Spleen (tissue), 11 donors: ENCODE results near the gene PGGT1B. TPM values are rescaled to one million over a fixed set of nuclear protein-coding genes. Genes with fewer than 3 reads are reported as not detected.

Source experiments
- DNase-seq: peaks from one replicate; pipeline ENCODE4 v3.0.0-alpha.2; 2020
- H3K27ac ChIP-seq, 8 donors: fragments of 200-600 bp; sonication (generic) in 7 of 8; 1 replicate in 4 of 8; 2 replicates in 4 of 8; pipeline versions ENCODE4 v1.5.0 to v1.8.0; 2016 to 2021; ENCODE audit warnings: inconsistent platforms in 4 of 8, mild to moderate bottlenecking in 4 of 8, moderate library complexity in 1 of 8
- H3K27me3 ChIP-seq, 7 donors: fragments of 200-600 bp; sonication (generic) in 6 of 7; replicated peaks in 1 of 7; 1 replicate in 4 of 7; 2 replicates in 3 of 7; pipeline versions ENCODE4 v1.5.0 to v1.8.0; 2016 to 2021; ENCODE audit warnings: inconsistent platforms in 3 of 7, mild to moderate bottlenecking in 1 of 7
- H3K36me3 ChIP-seq, 6 donors: fragments of 200-600 bp; sonication (generic) in 5 of 6; 1 replicate in 4 of 6; 2 replicates in 2 of 6; pipeline versions ENCODE4 v1.5.0 to v1.8.0; 2016 to 2021; ENCODE audit warnings: inconsistent platforms in 2 of 6
- H3K4me1 ChIP-seq, 6 donors: fragments of 200-600 bp; sonication (generic) in 5 of 6; 1 replicate in 3 of 6; 2 replicates in 3 of 6; pipeline versions ENCODE4 v1.5.0 to v1.8.0; 2016 to 2021; ENCODE audit warnings: inconsistent platforms in 3 of 6
- H3K4me3 ChIP-seq, 8 donors: fragments of 200-600 bp; sonication (generic) in 7 of 8; 1 replicate in 4 of 8; 2 replicates in 4 of 8; pipeline versions ENCODE4 v1.5.0 to v1.8.0; 2016 to 2021; ENCODE audit warnings: inconsistent platforms in 4 of 8, mild to moderate bottlenecking in 4 of 8, moderate library complexity in 2 of 8
- H3K9me3 ChIP-seq, 8 donors: fragments of 200-600 bp; sonication (generic) in 7 of 8; 1 replicate in 4 of 8; 2 replicates in 4 of 8; pipeline versions ENCODE4 v1.5.0 to v1.8.0; 2016 to 2021; ENCODE audit warnings: inconsistent platforms in 4 of 8
- CTCF ChIP-seq, 11 experiments: fragments of 200-600 bp in 7 of 11; fragments of 450-650 bp in 4 of 11; sonication (generic) in 4 of 11; IDR thresholded peaks in 8 of 11; conservative IDR thresholded peaks in 3 of 11; 1 replicate in 7 of 11; 2 replicates in 4 of 11; pipeline versions ENCODE4 v1.4.0 to v1.8.0; 2016 to 2021; ENCODE audit warnings: antibody characterized with exemption in 11 of 11, inconsistent platforms in 4 of 11, mild to moderate bottlenecking in 1 of 11
- POLR2A ChIP-seq, 3 donors: fragments of 450-650 bp; IDR thresholded peaks; one replicate each; pipeline ENCODE4 v1.5.1; 2017; ENCODE audit warnings: antibody characterized with exemption in 3 of 3, mild to moderate bottlenecking in 1 of 3
- POLR2AphosphoS5 ChIP-seq, 3 donors: sonication (generic); formaldehyde crosslinking; IDR thresholded peaks; one replicate each; pipeline ENCODE4 v1.5.1; 2017; ENCODE audit warnings: antibody characterized with exemption in 3 of 3
- WGBS, 5 donors: extraction: QIAGEN DNeasy Blood & Tissue Kit in 3 of 5; methylation state at CpG; one replicate each; pipeline versions ENCODE4 v1.1.5 to v1.1.7; 2013 to 2018; 5-methylcytosine and 5-hydroxymethylcytosine counted together
- intact Hi-C: fragments of 100-400 bp; cut with DNase I; formaldehyde crosslinking; loops from one replicate; pipeline ENCODE4 v1.15.0; 2023; ENCODE audit warnings: low total_unique reads
- polyA plus RNA-seq, 3 donors: library from polyadenylated mRNA; stranded (reverse); fragments of 200-250 nt; gene quantifications; one replicate each; pipeline ENCODE4 v1.2.1, GENCODE V29; 2013
- total RNA-seq, 7 donors: library from RNA; depleted of rRNA in 3 of 7; stranded (reverse); fragments of >200 nt in 3 of 7; fragmentation: NEBNext Ultra II Directional in 4 of 7; extraction: Animal tissue kit (Norgen Biotek cat#: 25700) in 4 of 7; gene quantifications; one replicate each; pipeline versions ENCODE4 v1.1.0 to v1.2.1, GENCODE V29; 2016 to 2021
- donor health status: healthy with polysubstance abuse.
- donor health status: DM: no; HTN: no; CAD: no; lungs with moderate emphysema.
- donor health status: DM: no; HTN: no; CAD: no.
- donor health status: Bipolar disorder and iron deficiency.
- donor health status: healthy.
- donor health status: DM: no; HTN: no; CAD: no.
- donor health status: DM: yes; HTN: yes; CAD: no.

PGGT1B gene
- total and polyA plus RNA-seq, 10 donors: 3.7 to 59.9 (median 26.8) TPM

GRCh38 chr5:115168829-115169486 is 93.7 kb downstream of the PGGT1B start:
- Histone ChIP-seq H3K4me3 (peak overlapping the region; percentile 78 to 94 (median 86)), H3K36me3 (no peaks in the 10 kb centered on the region), H3K9me3 (peaks cover 0 to 35% (median 25%) of the 10 kb centered on the region in 8 donors), H3K27ac (peak overlapping the region in 3 of 8 donors; percentile 36 to 54 (median 43)), H3K27me3 (peaks cover 0 to 100% (median 40%) of the 10 kb centered on the region in 7 donors), H3K4me1 (peaks cover 16 to 33% (median 21%) of the 10 kb centered on the region in 6 donors)
- no peak for DNase-seq
- TF ChIP-seq POLR2AphosphoS5 (IDR thresholded peaks at IDR 0.05) (no peak), CTCF (IDR thresholded peaks at IDR 0.05 in 8 of 11, conservative IDR thresholded peaks at IDR 0.05 in 3 of 11) (no peak), POLR2A (IDR thresholded peaks at IDR 0.05) (no peak)
- intact Hi-C loops: no loop called here
- 2 to 3% (median 2%) methylated on average over 34 to 41 of the region's 41 CpGs for WGBS, 5 donors

GRCh38 chr5:115166744-115167393 is 95.8 kb downstream of the PGGT1B start:
- intact Hi-C loops: no loop called here
- Histone ChIP-seq H3K4me3 (no peak overlapping the region), H3K27ac (no peak overlapping the region), H3K9me3 (peaks cover 0 to 35% (median 25%) of the 10 kb centered on the region in 8 donors), H3K4me1 (peaks cover 16 to 33% (median 21%) of the 10 kb centered on the region in 6 donors), H3K36me3 (no peaks in the 10 kb centered on the region), H3K27me3 (peaks cover 0 to 85% (median 28%) of the 10 kb centered on the region in 7 donors)
- TF ChIP-seq POLR2AphosphoS5 (IDR thresholded peaks at IDR 0.05) (no peak), CTCF (IDR thresholded peaks at IDR 0.05 in 8 of 11, conservative IDR thresholded peaks at IDR 0.05 in 3 of 11) (no peak), POLR2A (IDR thresholded peaks at IDR 0.05) (no peak)
- DNase-seq: peak; percentile 66
- 95 to 97% (median 97%) methylated on average over 9 to 12 of the region's 12 CpGs for WGBS, 5 donors

DNA sequence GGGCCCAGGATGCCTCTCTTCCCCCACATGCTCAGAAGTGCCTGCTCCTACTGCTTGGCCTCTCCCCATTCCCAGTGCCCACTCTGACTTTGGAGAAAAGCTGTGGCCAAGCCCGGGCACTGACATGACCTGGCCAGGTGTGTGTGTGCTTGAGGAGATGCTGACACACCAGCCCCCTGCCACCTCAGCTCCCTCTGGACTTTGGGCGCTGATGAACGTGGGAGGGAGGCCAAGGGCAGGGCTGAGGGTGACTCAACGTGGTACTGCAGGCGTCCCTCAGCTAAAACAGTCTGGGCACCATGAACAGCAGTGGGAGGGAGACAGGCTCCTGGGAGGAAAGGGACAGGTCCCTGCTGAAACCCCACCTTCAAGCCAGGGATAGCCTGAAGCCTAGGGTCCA is 96.9 kb downstream of the PGGT1B start:
- intact Hi-C loops: no loop called here
- no peak overlapping the region for H3K27ac ChIP-seq
- H3K4me1 ChIP-seq: peaks cover 12 to 25% (median 16%) of the 10 kb centered on the region in 6 donors
- peaks cover 0 to 35% (median 25%) of the 10 kb centered on the region in 8 donors for H3K9me3 ChIP-seq
- no peaks in the 10 kb centered on the region for H3K36me3 ChIP-seq
- H3K27me3 ChIP-seq: peaks cover 0 to 82% (median 22%) of the 10 kb centered on the region in 7 donors
- WGBS, 5 donors: 64 to 94% (median 91%) methylated on average over 4 to 5 of the region's 5 CpGs
- H3K4me3 ChIP-seq: no peak overlapping the region
- TF ChIP-seq POLR2AphosphoS5 (IDR thresholded peaks at IDR 0.05) (no peak), CTCF (IDR thresholded peaks at IDR 0.05 in 8 of 11, conservative IDR thresholded peaks at IDR 0.05 in 3 of 11) (no peak), POLR2A (IDR thresholded peaks at IDR 0.05) (no peak)
- no peak for DNase-seq

GRCh38 chr5:115160975-115161475 is 101.7 kb downstream of the PGGT1B start:
- TF ChIP-seq POLR2AphosphoS5 (IDR thresholded peaks at IDR 0.05) (no peak), POLR2A (IDR thresholded peaks at IDR 0.05) (no peak), CTCF (IDR thresholded peaks at IDR 0.05 in 8 of 11, conservative IDR thresholded peaks at IDR 0.05 in 3 of 11) (no peak)
- H3K4me3 ChIP-seq: no peak overlapping the region
- DNase-seq: no peak
- peaks cover 0 to 17% (median 9%) of the 10 kb centered on the region in 8 donors for H3K9me3 ChIP-seq
- H3K36me3 ChIP-seq: no peaks in the 10 kb centered on the region
- 84 to 93% (median 90%) methylated on average over 3 of the region's 3 CpGs for WGBS, 5 donors
- no peaks in the 10 kb centered on the region for H3K4me1 ChIP-seq
- H3K27me3 ChIP-seq: peaks cover 0 to 48% (median 4%) of the 10 kb centered on the region in 7 donors
- no peak overlapping the region for H3K27ac ChIP-seq
- intact Hi-C loops: no loop called here
